H1 (cell line): ENCODE measurements around the gene ZNF180. TPM values are rescaled to one million over a fixed set of nuclear protein-coding genes. Genes with fewer than 3 reads are reported as not detected.

Experiments used
- CREB1 ChIP-seq: IDR thresholded peaks from 2 replicates; pipeline ENCODE4 v1.6.1; 2012; ENCODE audit warnings: inconsistent platforms
- NANOG ChIP-seq: IDR thresholded peaks from 2 replicates; pipeline ENCODE4 v1.6.1; 2011; ENCODE audit warnings: low read length, low read depth, mild to moderate bottlenecking, inconsistent platforms; ENCODE audit not compliant: insufficient read depth, poor library complexity, severe bottlenecking
- POLR2AphosphoS5 ChIP-seq: IDR thresholded peaks from 2 replicates; pipeline ENCODE4 v1.6.1; 2011; ENCODE audit warnings: low read depth, low read length
- RAD21 ChIP-seq, 2 experiments: IDR thresholded peaks in 1 of 2; conservative IDR thresholded peaks in 1 of 2; 2 replicates each; pipeline ENCODE4 v1.6.1; 2011; ENCODE audit warnings: low read depth in 2 of 2, low read length in 2 of 2, improper control_type of control experiment in 1 of 2, inconsistent platforms in 1 of 2, mild to moderate bottlenecking in 1 of 2, moderate library complexity in 1 of 2
- SP1 ChIP-seq: IDR thresholded peaks from 2 replicates; pipeline ENCODE4 v1.6.1; 2011; ENCODE audit warnings: low read depth, low read length
- SP4 ChIP-seq: IDR thresholded peaks from 2 replicates; pipeline ENCODE4 v1.6.1; 2012; ENCODE audit warnings: low read length, inconsistent platforms
- polyA plus RNA-seq, 7 experiments: library from polyadenylated mRNA; depleted of rRNA in 3 of 7; stranded (reverse) in 5 of 7; unstranded in 2 of 7; fragments of >200 nt in 5 of 7; fragments of 200-250 nt in 2 of 7; gene quantifications; 1 replicate in 5 of 7; 2 replicates in 1 of 7; 4 replicates in 1 of 7; pipeline versions ENCODE4 v1.2.1 to v1.2.3, GENCODE V29; 2011 to 2013; ENCODE audit warnings: missing spikeins in 2 of 7, mixed read lengths in 2 of 7
- total RNA-seq: library from RNA; stranded (reverse); fragmentation: NEBNext Ultra II Directional; extraction: Animal tissue kit (Norgen Biotek cat#: 25700); gene quantifications from 2 replicates; pipeline ENCODE4 v1.2.1, GENCODE V29; 2021
- TF ChIP-seq, protein P1 (sequence below): fragments of 300-600 bp; sonication (generic); IDR thresholded peaks from 2 replicates; pipeline ENCODE4 v1.7.1; 2012; ENCODE audit warnings: low read length, moderate library complexity, mild to moderate bottlenecking, inconsistent platforms; ENCODE audit not compliant: insufficient replicate concordance
- TF ChIP-seq, protein P2 (sequence below): IDR thresholded peaks from 2 replicates; pipeline ENCODE4 v1.6.1; 2011; ENCODE audit warnings: low read length, improper control_type of control experiment

The ZNF180 gene
- total and polyA plus RNA-seq, 2 of the 8 experiments (the other 6 are each of a cell fraction or from before 2014, with no cell fraction given), result 1.3 to 8.5 TPM

DNA sequence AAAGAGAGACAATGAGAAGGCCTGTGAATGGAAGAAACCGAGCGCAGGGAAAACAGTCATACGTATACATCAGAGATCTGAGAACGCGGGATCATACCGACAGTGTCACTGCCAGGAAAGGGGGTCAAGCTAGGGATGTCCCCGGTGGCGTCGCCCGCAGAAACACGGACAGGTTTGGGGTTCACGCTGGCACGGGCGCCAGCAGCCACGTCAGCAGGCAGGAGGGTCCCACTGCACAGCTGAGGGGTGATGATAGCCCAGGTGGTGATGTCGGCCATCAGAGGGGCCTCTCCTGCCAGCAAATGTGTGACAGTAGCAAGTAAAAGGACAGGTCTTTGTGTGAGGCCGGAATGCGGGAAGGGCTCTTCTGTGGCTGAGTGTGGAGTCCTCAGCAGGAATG lies 48.6 kb downstream of the ZNF180 start (continued):
- TF ChIP-seq, protein P1, sequence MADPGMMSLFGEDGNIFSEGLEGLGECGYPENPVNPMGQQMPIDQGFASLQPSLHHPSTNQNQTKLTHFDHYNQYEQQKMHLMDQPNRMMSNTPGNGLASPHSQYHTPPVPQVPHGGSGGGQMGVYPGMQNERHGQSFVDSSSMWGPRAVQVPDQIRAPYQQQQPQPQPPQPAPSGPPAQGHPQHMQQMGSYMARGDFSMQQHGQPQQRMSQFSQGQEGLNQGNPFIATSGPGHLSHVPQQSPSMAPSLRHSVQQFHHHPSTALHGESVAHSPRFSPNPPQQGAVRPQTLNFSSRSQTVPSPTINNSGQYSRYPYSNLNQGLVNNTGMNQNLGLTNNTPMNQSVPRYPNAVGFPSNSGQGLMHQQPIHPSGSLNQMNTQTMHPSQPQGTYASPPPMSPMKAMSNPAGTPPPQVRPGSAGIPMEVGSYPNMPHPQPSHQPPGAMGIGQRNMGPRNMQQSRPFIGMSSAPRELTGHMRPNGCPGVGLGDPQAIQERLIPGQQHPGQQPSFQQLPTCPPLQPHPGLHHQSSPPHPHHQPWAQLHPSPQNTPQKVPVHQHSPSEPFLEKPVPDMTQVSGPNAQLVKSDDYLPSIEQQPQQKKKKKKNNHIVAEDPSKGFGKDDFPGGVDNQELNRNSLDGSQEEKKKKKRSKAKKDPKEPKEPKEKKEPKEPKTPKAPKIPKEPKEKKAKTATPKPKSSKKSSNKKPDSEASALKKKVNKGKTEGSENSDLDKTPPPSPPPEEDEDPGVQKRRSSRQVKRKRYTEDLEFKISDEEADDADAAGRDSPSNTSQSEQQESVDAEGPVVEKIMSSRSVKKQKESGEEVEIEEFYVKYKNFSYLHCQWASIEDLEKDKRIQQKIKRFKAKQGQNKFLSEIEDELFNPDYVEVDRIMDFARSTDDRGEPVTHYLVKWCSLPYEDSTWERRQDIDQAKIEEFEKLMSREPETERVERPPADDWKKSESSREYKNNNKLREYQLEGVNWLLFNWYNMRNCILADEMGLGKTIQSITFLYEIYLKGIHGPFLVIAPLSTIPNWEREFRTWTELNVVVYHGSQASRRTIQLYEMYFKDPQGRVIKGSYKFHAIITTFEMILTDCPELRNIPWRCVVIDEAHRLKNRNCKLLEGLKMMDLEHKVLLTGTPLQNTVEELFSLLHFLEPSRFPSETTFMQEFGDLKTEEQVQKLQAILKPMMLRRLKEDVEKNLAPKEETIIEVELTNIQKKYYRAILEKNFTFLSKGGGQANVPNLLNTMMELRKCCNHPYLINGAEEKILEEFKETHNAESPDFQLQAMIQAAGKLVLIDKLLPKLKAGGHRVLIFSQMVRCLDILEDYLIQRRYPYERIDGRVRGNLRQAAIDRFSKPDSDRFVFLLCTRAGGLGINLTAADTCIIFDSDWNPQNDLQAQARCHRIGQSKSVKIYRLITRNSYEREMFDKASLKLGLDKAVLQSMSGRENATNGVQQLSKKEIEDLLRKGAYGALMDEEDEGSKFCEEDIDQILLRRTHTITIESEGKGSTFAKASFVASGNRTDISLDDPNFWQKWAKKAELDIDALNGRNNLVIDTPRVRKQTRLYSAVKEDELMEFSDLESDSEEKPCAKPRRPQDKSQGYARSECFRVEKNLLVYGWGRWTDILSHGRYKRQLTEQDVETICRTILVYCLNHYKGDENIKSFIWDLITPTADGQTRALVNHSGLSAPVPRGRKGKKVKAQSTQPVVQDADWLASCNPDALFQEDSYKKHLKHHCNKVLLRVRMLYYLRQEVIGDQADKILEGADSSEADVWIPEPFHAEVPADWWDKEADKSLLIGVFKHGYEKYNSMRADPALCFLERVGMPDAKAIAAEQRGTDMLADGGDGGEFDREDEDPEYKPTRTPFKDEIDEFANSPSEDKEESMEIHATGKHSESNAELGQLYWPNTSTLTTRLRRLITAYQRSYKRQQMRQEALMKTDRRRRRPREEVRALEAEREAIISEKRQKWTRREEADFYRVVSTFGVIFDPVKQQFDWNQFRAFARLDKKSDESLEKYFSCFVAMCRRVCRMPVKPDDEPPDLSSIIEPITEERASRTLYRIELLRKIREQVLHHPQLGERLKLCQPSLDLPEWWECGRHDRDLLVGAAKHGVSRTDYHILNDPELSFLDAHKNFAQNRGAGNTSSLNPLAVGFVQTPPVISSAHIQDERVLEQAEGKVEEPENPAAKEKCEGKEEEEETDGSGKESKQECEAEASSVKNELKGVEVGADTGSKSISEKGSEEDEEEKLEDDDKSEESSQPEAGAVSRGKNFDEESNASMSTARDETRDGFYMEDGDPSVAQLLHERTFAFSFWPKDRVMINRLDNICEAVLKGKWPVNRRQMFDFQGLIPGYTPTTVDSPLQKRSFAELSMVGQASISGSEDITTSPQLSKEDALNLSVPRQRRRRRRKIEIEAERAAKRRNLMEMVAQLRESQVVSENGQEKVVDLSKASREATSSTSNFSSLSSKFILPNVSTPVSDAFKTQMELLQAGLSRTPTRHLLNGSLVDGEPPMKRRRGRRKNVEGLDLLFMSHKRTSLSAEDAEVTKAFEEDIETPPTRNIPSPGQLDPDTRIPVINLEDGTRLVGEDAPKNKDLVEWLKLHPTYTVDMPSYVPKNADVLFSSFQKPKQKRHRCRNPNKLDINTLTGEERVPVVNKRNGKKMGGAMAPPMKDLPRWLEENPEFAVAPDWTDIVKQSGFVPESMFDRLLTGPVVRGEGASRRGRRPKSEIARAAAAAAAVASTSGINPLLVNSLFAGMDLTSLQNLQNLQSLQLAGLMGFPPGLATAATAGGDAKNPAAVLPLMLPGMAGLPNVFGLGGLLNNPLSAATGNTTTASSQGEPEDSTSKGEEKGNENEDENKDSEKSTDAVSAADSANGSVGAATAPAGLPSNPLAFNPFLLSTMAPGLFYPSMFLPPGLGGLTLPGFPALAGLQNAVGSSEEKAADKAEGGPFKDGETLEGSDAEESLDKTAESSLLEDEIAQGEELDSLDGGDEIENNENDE, result no peak
- TF ChIP-seq CREB1 (no peak), RAD21 (IDR thresholded peaks at IDR 0.05 in 1 of 2, conservative IDR thresholded peaks at IDR 0.05 in 1 of 2; ENCODE audit: low read depth in 2 of 2, low read length in 2 of 2) (no peak), NANOG (no peak), SP4 (no peak), SP1 (no peak), POLR2AphosphoS5 (no peak)
- TF ChIP-seq, protein P2, sequence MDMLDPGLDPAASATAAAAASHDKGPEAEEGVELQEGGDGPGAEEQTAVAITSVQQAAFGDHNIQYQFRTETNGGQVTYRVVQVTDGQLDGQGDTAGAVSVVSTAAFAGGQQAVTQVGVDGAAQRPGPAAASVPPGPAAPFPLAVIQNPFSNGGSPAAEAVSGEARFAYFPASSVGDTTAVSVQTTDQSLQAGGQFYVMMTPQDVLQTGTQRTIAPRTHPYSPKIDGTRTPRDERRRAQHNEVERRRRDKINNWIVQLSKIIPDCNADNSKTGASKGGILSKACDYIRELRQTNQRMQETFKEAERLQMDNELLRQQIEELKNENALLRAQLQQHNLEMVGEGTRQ, result no peak
